Skeletal muscle cell (primary cell): ENCODE results near the gene GRPEL2.
"Not testable (repeated sequence)": the region's sequence is repeated elsewhere in the genome, so short reads cannot be mapped to it uniquely, and the experiment has no call there.

ENCODE experiments used
- DNase-seq: peaks from one replicate; pipeline ENCODE4 v3.0.0-alpha.2; 2010; ENCODE audit warnings: low read depth
- H3K4me3 ChIP-seq: 2 replicates; pipeline ENCODE4 v1.5.1; 2011; ENCODE audit warnings: low read depth, mild to moderate bottlenecking, control low read depth, low read length, moderate library complexity

Gene GRPEL2

GRCh38 chr5:149388498-149389190 lies 43.3 kb downstream of the GRPEL2 start:
- DNase-seq = no peak

GRCh38 chr5:149389552-149390495 lies 44.5 kb downstream of the GRPEL2 start:
- H3K4me3 ChIP-seq = no peak overlapping the region
- DNase-seq = no peak

More at GRCh38 chr5:149388498-149389190, 43.3 kb downstream of the GRPEL2 start:
- no peak overlapping the region for H3K4me3 ChIP-seq

DNA sequence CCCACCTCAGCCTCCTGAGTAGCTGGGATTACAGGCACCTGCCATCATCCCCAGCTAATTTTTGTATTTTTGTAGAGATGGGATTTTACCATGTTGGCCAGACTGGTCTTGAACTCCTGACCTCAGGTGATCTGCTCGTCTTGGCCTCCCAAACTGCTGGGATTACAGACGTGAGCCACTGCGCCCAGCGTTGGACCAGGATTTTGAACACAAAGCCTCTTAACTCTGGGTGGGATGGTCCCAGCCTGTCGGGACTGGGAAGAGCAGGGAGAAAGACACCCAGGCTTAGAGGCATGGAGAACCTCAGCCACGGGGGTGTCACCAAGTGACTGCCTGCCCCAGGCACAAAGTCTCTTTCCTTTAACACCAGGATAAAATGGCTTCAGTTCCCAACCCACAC lies 45.8 kb downstream of the GRPEL2 start:
- DNase-seq = not testable (repeated sequence)

GRCh38 chr5:149391524-149391923 lies 46.2 kb downstream of the GRPEL2 start:
- no peak for DNase-seq

More for the DNA sequence above, 45.8 kb downstream of the GRPEL2 start:
- H3K4me3 ChIP-seq = not testable (repeated sequence)

GRCh38 chr5:149392718-149393117 lies 47.4 kb downstream of the GRPEL2 start:
- H3K4me3 ChIP-seq = no peak overlapping the region
- peak; percentile 83 for DNase-seq

More at GRCh38 chr5:149391524-149391923, 46.2 kb downstream of the GRPEL2 start:
- no peak overlapping the region for H3K4me3 ChIP-seq

GRCh38 chr5:149394996-149395395 lies 49.7 kb downstream of the GRPEL2 start:
- H3K4me3 ChIP-seq, DNase-seq: not testable (repeated sequence)

DNA sequence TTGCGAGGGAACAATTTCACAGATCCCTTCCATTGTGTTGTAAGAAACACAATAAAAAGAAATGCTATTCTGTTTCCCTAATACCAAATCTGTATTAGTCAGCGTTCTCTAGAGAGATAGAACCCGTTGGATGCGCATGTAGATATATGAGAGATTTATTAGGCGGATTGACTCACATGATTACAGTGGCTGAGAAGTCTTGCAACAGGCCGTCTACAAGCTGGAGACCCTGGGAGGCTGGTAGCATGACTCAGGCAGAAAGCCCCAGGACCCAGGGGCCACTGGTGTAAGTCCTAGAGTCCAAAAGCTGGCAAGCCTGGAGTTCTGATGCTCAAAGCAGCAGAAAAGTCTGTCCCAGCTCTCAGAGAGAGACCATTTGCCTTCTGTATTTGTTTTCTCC lies 52.2 kb downstream of the GRPEL2 start:
- peak; percentile 99 for DNase-seq
- H3K4me3 ChIP-seq = no peak overlapping the region

DNA sequence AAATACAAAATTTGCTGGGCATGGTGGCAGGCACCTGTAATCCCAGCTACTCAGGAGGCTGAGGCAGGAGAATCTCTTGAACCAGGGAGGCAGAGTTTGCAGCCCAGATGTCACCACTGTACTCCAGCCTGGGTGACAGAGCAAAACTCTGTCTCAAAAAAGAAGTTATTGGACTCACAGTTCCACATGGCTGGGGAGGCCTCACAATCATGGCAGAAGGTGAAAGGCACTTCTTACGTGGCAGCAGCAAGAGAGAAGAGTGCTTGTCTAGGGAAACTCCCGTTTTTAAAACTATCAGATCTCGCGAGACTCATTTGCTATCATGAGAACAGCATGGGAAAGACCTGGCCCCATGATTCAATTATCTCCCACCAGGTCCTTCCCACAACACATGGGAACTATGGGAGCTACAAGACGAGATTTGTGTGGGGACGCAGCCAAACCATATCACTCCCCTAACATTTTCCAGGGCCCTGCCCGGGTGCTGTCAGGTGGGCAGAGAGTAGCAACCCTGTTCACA lies 53.5 kb downstream of the GRPEL2 start:
- DNase-seq, H3K4me3 ChIP-seq: not testable (repeated sequence)

DNA sequence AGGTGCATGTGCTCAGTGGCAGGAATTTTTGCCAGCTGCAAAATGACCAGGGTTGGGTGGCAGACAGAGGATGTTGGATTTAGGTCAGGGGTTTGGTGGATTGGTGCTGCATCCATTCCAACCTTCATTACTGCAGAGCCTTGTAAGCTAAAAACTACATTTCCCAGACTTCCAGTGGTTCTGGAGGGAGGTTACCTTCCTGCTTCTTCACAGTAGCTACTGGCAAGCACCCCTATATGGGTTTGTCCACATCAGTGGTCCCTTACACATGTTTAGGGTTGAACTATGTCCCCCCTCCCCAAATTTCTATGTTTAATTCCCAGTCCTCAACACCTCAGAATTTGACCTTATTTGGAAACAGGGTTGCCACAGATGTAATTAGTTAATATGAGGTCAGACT lies 54.5 kb downstream of the GRPEL2 start:
- H3K4me3 ChIP-seq = no peak overlapping the region
- DNase-seq = no peak

DNA sequence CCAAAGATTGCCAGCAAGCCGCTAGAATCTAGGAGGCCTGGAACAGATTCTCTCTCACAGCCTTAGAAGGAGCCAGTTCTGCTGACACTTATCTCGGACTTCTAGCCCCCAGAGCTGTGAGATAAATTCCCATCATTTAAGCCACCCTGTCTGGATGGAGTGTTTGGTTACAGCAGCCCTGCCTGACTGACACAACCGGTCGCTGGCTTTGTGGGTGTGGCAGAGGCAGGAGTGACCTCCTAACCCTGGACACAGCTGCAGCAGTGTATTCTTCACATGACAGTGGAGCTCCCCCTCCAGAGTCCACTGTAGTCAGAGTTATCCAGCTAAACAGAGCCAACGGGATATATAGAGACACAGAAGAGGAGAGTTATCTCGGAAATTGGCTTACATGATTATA lies 55.0 kb downstream of the GRPEL2 start:
- H3K4me3 ChIP-seq = no peak overlapping the region
- DNase-seq = no peak

- DNase-seq = no peak
- H3K4me3 ChIP-seq = no peak overlapping the region
Measured at GRCh38 chr5:149401051-149401450, 55.8 kb downstream of the GRPEL2 start.

GRCh38 chr5:149402291-149402690 lies 57.0 kb downstream of the GRPEL2 start:
- DNase-seq = no peak
- no peak overlapping the region for H3K4me3 ChIP-seq
